ENCODE results near the gene PCDHA8. TPM values are rescaled to one million over a fixed set of nuclear protein-coding genes. Genes with fewer than 3 reads are reported as not detected.
"Not testable (repeated sequence)": the region's sequence is repeated elsewhere in the genome, so short reads cannot be mapped to it uniquely, and the experiment has no call there.

The PCDHA8 gene, protein sequence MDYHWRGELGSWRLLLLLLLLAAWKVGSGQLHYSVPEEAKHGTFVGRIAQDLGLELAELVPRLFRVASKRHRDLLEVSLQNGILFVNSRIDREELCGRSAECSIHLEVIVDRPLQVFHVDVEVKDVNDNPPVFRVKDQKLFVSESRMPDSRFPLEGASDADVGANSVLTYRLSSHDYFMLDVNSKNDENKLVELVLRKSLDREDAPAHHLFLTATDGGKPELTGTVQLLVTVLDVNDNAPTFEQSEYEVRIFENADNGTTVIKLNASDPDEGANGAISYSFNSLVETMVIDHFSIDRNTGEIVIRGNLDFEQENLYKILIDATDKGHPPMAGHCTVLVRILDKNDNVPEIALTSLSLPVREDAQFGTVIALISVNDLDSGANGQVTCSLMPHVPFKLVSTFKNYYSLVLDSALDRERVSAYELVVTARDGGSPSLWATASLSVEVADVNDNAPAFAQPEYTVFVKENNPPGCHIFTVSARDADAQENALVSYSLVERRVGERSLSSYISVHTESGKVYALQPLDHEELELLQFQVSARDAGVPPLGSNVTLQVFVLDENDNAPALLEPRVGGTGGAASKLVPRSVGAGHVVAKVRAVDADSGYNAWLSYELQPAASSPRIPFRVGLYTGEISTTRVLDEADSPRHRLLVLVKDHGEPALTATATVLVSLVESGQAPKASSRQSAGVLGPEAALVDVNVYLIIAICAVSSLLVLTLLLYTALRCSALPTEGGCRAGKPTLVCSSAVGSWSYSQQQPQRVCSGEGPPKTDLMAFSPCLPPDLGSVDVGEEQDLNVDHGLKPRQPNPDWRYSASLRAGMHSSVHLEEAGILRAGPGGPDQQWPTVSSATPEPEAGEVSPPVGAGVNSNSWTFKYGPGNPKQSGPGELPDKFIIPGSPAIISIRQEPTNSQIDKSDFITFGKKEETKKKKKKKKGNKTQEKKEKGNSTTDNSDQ
- total RNA-seq (under 1 TPM in 4 of 9 donors, not detected in 5; 0.08 to 0.32 (median 0.12) TPM), polyA plus RNA-seq (not detected)
- long read RNA-seq, donor 1: 0 reads
- long read RNA-seq, donor 2: 0 reads
- long read RNA-seq, donor 3: 0 reads

DNA sequence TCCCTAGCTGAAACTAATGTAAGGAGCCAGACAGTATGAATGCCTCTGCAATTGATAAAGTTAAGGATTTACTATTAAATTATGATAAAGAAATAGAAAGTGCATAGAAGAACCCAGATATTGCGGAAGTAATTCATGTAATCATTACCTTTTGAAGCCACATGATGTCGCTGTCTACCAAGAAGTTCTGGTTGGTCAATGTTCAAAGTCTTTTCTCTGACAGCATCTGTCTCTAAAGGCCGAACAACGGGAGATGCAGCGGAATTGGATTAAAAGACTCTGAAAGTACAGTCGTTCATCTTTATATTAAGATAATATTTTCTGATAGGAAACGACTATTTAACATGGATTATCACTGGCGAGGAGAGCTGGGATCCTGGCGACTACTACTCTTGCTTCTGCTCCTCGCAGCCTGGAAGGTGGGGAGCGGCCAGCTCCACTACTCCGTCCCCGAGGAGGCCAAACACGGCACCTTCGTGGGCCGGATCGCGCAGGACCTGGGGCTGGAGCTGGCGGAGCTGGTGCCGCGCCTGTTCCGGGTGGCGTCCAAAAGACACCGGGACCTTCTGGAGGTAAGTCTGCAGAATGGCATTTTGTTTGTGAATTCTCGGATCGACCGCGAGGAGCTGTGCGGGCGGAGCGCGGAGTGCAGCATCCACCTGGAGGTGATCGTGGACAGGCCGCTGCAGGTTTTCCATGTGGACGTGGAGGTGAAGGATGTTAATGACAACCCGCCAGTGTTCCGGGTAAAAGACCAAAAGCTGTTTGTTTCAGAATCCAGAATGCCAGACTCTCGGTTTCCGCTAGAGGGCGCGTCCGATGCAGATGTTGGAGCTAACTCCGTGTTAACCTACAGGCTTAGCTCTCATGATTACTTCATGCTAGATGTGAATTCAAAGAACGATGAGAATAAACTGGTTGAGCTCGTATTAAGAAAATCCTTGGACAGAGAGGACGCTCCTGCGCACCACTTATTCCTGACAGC, at the start of gene PCDHA8:
TSS of gene PCDHA8 (plus strand) at position 210 of the 985 bp plus-strand sequence. CDS start at position 345, 135 bp downstream.
- Histone ChIP-seq H3K27me3 (peaks cover 0 to 79% (median 13%) of the 10 kb centered on the region in 9 donors), H3K9me3 (peaks cover 0 to 44% (median 9%) of the 10 kb centered on the region in 12 donors)
- 19 to 27% (median 22%) methylated on average over 23 to 47 of the region's 47 CpGs for WGBS, 4 donors

DNA sequence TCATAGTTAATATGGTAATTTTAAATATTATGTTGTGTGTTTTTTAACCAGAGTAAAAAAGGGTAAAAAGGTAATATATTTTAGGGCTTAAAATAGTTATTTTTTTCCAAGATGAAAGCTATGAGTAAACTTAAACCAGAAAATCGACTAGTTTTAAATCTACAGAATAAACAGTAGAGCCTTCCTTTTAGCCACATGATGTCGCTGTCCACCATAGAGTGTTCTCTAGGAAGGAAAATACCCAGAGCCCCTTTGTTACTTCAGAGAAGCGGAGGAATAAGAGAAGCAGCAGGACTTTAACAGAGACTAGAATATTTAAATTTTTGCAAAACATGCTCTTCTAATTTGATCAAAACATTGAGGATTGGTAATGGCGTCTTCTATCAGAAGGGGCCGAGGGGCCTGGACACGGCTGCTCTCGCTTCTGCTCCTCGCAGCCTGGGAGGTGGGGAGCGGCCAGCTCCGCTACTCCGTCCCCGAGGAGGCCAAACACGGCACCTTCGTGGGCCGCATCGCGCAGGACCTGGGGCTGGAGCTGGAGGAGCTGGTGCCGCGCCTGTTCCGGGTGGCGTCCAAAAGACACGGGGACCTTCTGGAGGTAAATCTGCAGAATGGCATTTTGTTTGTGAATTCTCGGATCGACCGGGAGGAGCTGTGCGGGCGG, 46.3 kb upstream of the PCDHA8 start, which contains the start of gene PCDHA2:
TSS of gene PCDHA2 (plus strand) at position 258 of the 664 bp plus-strand sequence.
- Histone ChIP-seq H3K9me3 (peaks cover 0 to 75% (median 30%) of the 10 kb centered on the region in 12 donors), H3K27me3 (peaks cover 0 to 39% (median 9%) of the 10 kb centered on the region in 9 donors)
- intact Hi-C loops (cut with DNase I): no loop called here

More for the DNA sequence above, at the start of gene PCDHA8:
- intact Hi-C loops (cut with DNase I): no loop called here
- Histone ChIP-seq H3K27ac (no peak within 1 kb of the TSS), H3K36me3 (no peaks in the 10 kb centered on the region), H3K4me1 (no peaks in the 10 kb centered on the region), H3K4me3 (no peak within 1 kb of the TSS)
- no peak for DNase-seq
- no peak for ATAC-seq
- no peak for TF ChIP-seq POLR2A (IDR thresholded peaks at IDR 0.05)
- TF ChIP-seq, protein P1, sequence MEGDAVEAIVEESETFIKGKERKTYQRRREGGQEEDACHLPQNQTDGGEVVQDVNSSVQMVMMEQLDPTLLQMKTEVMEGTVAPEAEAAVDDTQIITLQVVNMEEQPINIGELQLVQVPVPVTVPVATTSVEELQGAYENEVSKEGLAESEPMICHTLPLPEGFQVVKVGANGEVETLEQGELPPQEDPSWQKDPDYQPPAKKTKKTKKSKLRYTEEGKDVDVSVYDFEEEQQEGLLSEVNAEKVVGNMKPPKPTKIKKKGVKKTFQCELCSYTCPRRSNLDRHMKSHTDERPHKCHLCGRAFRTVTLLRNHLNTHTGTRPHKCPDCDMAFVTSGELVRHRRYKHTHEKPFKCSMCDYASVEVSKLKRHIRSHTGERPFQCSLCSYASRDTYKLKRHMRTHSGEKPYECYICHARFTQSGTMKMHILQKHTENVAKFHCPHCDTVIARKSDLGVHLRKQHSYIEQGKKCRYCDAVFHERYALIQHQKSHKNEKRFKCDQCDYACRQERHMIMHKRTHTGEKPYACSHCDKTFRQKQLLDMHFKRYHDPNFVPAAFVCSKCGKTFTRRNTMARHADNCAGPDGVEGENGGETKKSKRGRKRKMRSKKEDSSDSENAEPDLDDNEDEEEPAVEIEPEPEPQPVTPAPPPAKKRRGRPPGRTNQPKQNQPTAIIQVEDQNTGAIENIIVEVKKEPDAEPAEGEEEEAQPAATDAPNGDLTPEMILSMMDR (IDR thresholded peaks at IDR 0.05): peak in 5 of 12 donors; percentile 8 to 22 (median 20)

DNA sequence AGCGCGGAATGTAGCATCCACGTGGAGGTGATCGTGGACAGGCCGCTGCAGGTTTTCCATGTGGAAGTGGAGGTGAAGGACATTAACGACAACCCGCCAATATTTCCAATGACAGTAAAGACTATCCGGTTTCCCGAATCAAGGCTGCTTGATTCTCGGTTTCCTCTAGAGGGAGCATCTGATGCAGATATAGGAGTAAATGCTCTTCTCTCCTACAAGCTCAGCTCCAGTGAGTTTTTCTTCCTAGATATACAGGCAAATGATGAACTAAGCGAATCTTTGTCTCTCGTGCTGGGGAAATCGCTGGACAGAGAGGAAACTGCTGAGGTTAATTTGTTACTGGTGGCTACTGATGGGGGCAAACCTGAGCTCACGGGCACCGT, 45.7 kb upstream of the PCDHA8 start:
- Histone ChIP-seq H3K36me3 (no peaks in the 10 kb centered on the region), H3K27ac (no peak overlapping the region), H3K27me3 (peaks cover 0 to 39% (median 9%) of the 10 kb centered on the region in 9 donors), H3K4me3 (peak overlapping the region in 5 of 12 donors; percentile 7 to 39 (median 29)), H3K9me3 (peaks cover 0 to 79% (median 30%) of the 10 kb centered on the region in 12 donors), H3K4me1 (no peaks in the 10 kb centered on the region)
- intact Hi-C loops (cut with DNase I): no loop called here
- no peak for ATAC-seq
- 16 to 31% (median 20%) methylated on average over 12 to 15 of the region's 15 CpGs for WGBS, 4 donors
- TF ChIP-seq, protein P1 (IDR thresholded peaks at IDR 0.05): peak in 2 of 12 donors; percentile 8 to 19
- TF ChIP-seq POLR2A (IDR thresholded peaks at IDR 0.05): no peak
- DNase-seq: no peak

More for the DNA sequence above, 46.3 kb upstream of the PCDHA8 start, which contains the start of gene PCDHA2:
- H3K36me3 ChIP-seq: no peaks in the 10 kb centered on the region
- 16 to 27% (median 19%) methylated on average over 25 to 27 of the region's 27 CpGs for WGBS, 4 donors
- H3K4me3 ChIP-seq: peak within 1 kb of the TSS in 5 of 12 donors; percentile 7 to 39 (median 29)
- H3K4me1 ChIP-seq: no peaks in the 10 kb centered on the region
- TF ChIP-seq POLR2A (IDR thresholded peaks at IDR 0.05): no peak
- TF ChIP-seq, protein P1 (IDR thresholded peaks at IDR 0.05): peak in 5 of 12 donors; percentile 6 to 31 (median 16)
- DNase-seq (peak in 1 of 5 donors; percentile 47), ATAC-seq (no peak)
- no peak within 1 kb of the TSS for H3K27ac ChIP-seq

DNA sequence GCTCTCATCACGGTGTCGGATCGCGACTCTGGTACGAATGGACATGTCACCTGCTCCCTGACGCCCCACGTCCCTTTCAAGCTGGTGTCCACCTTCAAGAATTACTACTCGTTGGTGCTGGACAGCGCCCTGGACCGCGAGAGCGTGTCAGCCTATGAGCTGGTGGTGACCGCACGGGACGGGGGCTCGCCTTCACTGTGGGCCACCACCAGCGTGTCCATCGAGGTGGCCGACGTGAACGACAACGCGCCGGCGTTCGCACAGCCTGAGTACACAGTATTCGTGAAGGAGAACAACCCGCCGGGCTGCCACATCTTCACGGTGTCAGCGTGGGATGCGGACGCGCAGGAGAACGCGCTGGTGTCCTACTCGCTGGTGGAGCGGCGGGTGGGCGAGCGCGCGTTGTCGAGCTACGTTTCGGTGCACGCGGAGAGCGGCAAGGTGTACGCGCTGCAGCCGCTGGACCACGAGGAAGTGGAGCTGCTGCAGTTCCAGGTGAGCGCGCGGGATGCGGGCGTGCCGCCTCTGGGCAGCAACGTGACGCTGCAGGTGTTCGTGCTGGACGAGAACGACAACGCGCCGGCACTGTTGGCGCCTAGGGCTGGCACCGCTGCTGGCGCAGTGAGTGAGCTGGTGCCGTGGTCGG, 44.8 kb upstream of the PCDHA8 start:
- H3K27ac ChIP-seq; H3K4me3 ChIP-seq; H3K36me3 ChIP-seq; H3K4me1 ChIP-seq; ATAC-seq; intact Hi-C loops (cut with DNase I): not testable (repeated sequence)
- WGBS, 4 donors: 40 to 61% (median 58%) methylated on average over 62 to 72 of the region's 72 CpGs
- H3K9me3 ChIP-seq: peaks cover 0 to 78% (median 29%) of the 10 kb centered on the region in 12 donors
- peaks cover 0 to 41% (median 13%) of the 10 kb centered on the region in 9 donors for H3K27me3 ChIP-seq
- DNase-seq: peak in 1 of 5 donors; percentile 58
